Measurements from ENCODE around the gene LRWD1.
A peak's percentile ranks its signal among the peaks of the same experiment; 100 is the strongest.
"Not testable (repeated sequence)": the region's sequence is repeated elsewhere in the genome, so short reads cannot be mapped to it uniquely, and the experiment has no call there.

LRWD1 gene

GRCh38 chr7:102451371-102452054, 13.3 kb upstream of the LRWD1 start:
- Histone ChIP-seq H3K9me3 (no peaks in the 10 kb centered on the region), H3K4me3 (no peak overlapping the region), H3K4me1 (no peaks in the 10 kb centered on the region), H3K36me3 (replicated peaks) (peaks cover 13% of the 10 kb centered on the region), H3K27me3 (ENCODE audit: low read depth) (no peaks in the 10 kb centered on the region)
- no peak for DNase-seq (ENCODE audit: low spot score in 2 of 2)
- in situ Hi-C loops (cut with MboI; ENCODE audit: low sequenced_read_pairs), result no loop called here

DNA sequence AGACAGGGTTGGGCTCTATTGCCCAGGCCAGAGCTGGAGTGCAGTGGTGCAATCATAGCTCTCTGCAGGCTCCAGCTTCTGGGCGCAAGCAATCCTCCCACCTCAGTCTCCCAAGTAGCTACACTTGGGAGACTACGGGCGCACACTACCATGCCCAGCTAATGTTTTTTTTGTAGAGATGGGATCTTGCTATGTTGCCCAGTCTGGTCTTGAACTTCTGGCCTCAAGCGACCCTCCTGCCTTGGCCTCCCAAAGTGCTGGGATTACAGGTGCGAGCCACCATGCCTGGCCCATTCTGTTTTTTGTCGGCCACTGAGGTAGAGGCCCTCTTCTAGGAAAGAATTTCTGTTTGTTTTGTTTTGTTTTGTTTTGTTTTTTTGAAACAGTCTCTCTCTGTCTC, 12.3 kb upstream of the LRWD1 start:
- in situ Hi-C loops (cut with MboI; ENCODE audit: low sequenced_read_pairs), result no loop called here
- DNase-seq (ENCODE audit: low spot score in 2 of 2), result no peak
- H3K27me3 ChIP-seq (ENCODE audit: low read depth), result no peaks in the 10 kb centered on the region
- H3K4me3 ChIP-seq, result no peak overlapping the region
- no peaks in the 10 kb centered on the region for H3K9me3 ChIP-seq
- peaks cover 15% of the 10 kb centered on the region for H3K36me3 ChIP-seq (replicated peaks)
- H3K4me1 ChIP-seq, result no peaks in the 10 kb centered on the region

DNA sequence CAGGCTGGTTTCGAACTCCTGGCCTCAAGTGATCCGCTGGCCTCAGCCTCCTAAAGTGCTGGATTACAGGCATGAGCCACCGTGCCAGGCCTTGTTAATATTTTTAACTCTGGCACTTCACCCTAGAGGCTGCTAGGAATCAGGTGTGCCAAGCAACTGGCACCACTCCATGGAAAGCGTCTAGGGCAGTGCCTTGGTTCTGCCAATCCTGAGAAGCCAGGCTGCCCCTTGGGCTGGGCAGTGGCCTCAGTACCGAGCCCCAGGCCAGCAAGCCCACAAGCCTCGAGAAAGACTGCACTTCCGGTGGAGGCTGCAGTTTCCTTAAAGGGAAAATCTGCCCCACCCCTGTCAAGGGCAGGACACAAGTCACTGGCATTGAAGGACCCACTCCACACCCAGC, 11.5 kb upstream of the LRWD1 start:
- H3K27me3 ChIP-seq (ENCODE audit: low read depth), result no peaks in the 10 kb centered on the region
- no peaks in the 10 kb centered on the region for H3K4me1 ChIP-seq
- H3K4me3 ChIP-seq, result no peak overlapping the region
- H3K9me3 ChIP-seq, result no peaks in the 10 kb centered on the region
- in situ Hi-C loops (cut with MboI; ENCODE audit: low sequenced_read_pairs), result no loop called here
- DNase-seq (ENCODE audit: low spot score in 2 of 2), result no peak
- H3K36me3 ChIP-seq (replicated peaks), result peaks cover 23% of the 10 kb centered on the region

- DNase-seq (ENCODE audit: low spot score in 2 of 2), result no peak
- peaks cover 25% of the 10 kb centered on the region for H3K36me3 ChIP-seq (replicated peaks)
- H3K4me1 ChIP-seq, result no peaks in the 10 kb centered on the region
- no peaks in the 10 kb centered on the region for H3K27me3 ChIP-seq (ENCODE audit: low read depth)
- no peaks in the 10 kb centered on the region for H3K9me3 ChIP-seq
- no peak overlapping the region for H3K4me3 ChIP-seq
- in situ Hi-C loops (cut with MboI; ENCODE audit: low sequenced_read_pairs), result no loop called here
Observed at GRCh38 chr7:102454468-102454867, 10.3 kb upstream of the LRWD1 start.

GRCh38 chr7:102454932-102455331, 9.9 kb upstream of the LRWD1 start:
- H3K36me3 ChIP-seq (replicated peaks), result peaks cover 25% of the 10 kb centered on the region
- DNase-seq (ENCODE audit: low spot score in 2 of 2); H3K4me1 ChIP-seq; H3K4me3 ChIP-seq; H3K27me3 ChIP-seq (ENCODE audit: low read depth); H3K9me3 ChIP-seq; in situ Hi-C loops (cut with MboI; ENCODE audit: low sequenced_read_pairs): not testable (repeated sequence)

DNA sequence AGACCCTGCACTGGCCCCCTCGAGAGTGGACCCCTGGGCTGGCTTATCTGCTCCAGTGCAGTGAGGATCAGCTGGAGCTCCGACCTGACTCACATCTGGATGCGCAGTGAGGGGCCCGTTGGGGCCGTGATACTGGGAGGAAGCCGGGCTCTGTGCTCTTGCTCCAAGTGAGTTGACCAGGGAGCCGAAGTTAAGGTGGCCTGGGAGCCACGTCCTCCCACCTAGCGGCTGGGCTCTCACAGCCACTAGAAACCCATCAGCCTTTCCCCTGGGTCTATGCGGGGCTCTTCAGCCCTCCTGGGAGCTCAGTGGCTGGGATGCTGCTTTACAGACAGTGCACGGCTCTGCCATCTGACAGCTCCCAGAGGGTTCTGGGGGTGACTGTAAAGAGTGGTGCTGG, 9.2 kb upstream of the LRWD1 start:
- no peak for DNase-seq (ENCODE audit: low spot score in 2 of 2)
- Histone ChIP-seq H3K4me3 (no peak overlapping the region), H3K27me3 (ENCODE audit: low read depth) (no peaks in the 10 kb centered on the region), H3K4me1 (no peaks in the 10 kb centered on the region), H3K9me3 (no peaks in the 10 kb centered on the region), H3K36me3 (replicated peaks) (peaks cover 25% of the 10 kb centered on the region)
- in situ Hi-C loops (cut with MboI; ENCODE audit: low sequenced_read_pairs), result no loop called here

DNA sequence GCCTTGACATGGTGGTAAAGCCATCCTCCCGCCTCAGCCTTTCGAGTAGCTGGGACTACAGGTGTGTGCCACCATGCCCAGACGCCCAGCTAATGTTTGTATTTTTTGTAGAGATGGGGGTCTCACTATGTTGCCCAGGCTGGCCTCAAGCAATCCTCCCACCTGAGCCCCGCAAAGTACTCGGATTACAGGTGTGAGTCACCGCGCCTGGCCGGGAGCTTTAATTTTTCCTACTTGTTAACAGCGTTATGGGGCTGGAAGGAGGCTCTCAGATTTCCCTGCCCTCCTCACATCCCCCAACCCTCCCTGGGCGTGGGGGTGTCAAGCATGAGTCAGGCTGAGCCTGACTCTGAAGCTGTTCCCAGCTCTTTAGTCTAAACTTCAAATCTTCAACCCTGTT, 8.5 kb upstream of the LRWD1 start:
- in situ Hi-C loops (cut with MboI; ENCODE audit: low sequenced_read_pairs), result no loop called here
- H3K4me1 ChIP-seq, result no peaks in the 10 kb centered on the region
- peaks cover 25% of the 10 kb centered on the region for H3K36me3 ChIP-seq (replicated peaks)
- H3K9me3 ChIP-seq, result no peaks in the 10 kb centered on the region
- DNase-seq (ENCODE audit: low spot score in 2 of 2), result no peak
- H3K4me3 ChIP-seq, result no peak overlapping the region
- H3K27me3 ChIP-seq (ENCODE audit: low read depth), result no peaks in the 10 kb centered on the region

DNA sequence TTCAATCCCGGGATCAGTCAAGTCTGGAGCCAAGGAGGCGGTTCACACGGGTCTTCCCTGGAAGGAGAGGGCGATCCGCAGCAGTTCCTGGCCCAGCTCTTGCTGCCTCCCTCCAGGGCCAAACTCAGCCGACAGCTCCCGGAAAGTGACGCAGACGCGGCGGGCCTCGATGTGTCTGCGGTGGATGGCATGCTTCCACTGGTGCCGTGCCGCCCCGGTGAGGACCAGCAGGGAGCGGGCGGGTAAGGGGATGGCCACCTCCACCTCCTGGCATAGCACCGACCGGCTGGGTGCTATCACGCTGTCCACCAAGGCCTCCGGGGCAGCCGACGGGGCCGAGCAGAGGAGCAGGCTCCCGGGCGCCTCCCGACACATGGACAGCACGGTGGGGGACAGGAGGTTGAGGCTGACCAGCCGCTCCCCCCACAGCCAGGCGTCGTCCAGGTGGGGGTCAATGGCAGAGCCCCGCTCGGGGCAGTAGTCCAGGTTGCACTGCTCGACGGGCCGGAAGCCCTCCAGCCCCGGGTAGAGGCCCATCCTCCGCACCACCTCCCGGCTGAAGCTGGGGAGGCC, 7.3 kb upstream of the LRWD1 start:
- peaks cover 25% of the 10 kb centered on the region for H3K36me3 ChIP-seq (replicated peaks)
- H3K27me3 ChIP-seq (ENCODE audit: low read depth), result no peaks in the 10 kb centered on the region
- no peaks in the 10 kb centered on the region for H3K9me3 ChIP-seq
- in situ Hi-C loops (cut with MboI; ENCODE audit: low sequenced_read_pairs), result no loop called here
- DNase-seq (ENCODE audit: low spot score in 2 of 2), result no peak
- no peak overlapping the region for H3K4me3 ChIP-seq
- no peaks in the 10 kb centered on the region for H3K4me1 ChIP-seq

DNA sequence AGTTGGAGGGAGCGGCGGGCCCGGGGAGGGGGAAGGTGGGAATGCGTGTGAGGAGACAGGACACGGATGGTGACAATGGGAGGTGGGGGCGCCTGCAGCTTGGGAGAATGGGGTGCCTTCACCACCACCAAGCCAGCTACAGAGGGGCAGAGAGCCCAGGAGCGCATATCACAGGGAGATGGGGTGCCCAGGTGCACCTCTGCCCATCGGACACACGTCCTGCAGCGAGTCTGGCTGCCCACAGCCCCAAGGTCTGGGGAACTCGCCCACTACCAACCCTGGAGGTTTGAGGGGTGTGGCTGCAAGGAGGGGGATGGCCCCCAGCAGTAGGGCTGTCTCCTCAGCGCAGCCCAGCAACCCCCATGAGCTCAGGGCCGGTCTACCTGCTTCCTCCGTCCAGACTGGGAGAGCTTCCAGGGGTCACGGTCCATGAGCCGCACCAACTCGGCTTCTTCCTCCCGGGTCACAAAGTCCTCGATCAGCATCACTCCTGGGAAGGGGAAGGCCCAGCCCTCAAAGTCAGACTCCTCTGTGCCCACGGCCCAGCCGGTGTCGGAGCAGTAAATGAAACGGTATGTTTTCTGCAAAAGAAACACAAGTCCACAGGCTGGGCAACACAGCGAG, 5.5 kb upstream of the LRWD1 start:
- Histone ChIP-seq H3K4me3 (no peak overlapping the region), H3K27me3 (ENCODE audit: low read depth) (no peaks in the 10 kb centered on the region), H3K9me3 (no peaks in the 10 kb centered on the region), H3K4me1 (no peaks in the 10 kb centered on the region), H3K36me3 (replicated peaks) (peaks cover 25% of the 10 kb centered on the region)
- DNase-seq (ENCODE audit: low spot score in 2 of 2), result no peak
- in situ Hi-C loops (cut with MboI; ENCODE audit: low sequenced_read_pairs), result no loop called here

DNA sequence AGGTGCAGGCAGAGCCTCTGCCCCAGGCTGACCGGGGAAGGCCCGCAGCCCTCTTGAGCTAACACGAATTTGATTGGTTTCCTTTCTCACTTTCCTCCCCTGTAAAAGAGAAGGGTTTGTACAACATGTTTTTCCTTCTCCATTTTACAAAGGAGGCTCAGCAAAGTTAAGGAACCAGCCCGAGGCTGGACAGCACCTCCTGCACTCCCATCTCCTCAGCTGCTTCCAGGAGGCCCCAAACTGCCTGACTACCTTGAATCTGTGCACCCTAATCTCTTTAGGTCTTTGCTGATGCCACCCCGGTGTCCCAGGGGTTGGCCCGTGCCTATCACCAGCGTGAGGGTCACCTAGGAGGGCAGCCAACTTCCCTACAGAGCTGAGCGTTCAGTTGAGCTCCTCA, 4.3 kb upstream of the LRWD1 start:
- Histone ChIP-seq H3K36me3 (replicated peaks) (peaks cover 28% of the 10 kb centered on the region), H3K4me3 (no peak overlapping the region), H3K9me3 (no peaks in the 10 kb centered on the region), H3K4me1 (peaks cover under 1% of the 10 kb centered on the region; the same call in 1 of the 2 replicates), H3K27me3 (ENCODE audit: low read depth) (no peaks in the 10 kb centered on the region)
- in situ Hi-C loops (cut with MboI; ENCODE audit: low sequenced_read_pairs), result no loop called here
- DNase-seq (ENCODE audit: low spot score in 2 of 2), result no peak

- no peak for DNase-seq (ENCODE audit: low spot score in 2 of 2)
- in situ Hi-C loops (cut with MboI; ENCODE audit: low sequenced_read_pairs), result no loop called here
- peaks cover 3% of the 10 kb centered on the region; the same call in 1 of the 2 replicates for H3K36me3 ChIP-seq (replicated peaks)
Observed at GRCh38 chr7:102463841-102464576, 775 bp upstream of the LRWD1 start.

DNA sequence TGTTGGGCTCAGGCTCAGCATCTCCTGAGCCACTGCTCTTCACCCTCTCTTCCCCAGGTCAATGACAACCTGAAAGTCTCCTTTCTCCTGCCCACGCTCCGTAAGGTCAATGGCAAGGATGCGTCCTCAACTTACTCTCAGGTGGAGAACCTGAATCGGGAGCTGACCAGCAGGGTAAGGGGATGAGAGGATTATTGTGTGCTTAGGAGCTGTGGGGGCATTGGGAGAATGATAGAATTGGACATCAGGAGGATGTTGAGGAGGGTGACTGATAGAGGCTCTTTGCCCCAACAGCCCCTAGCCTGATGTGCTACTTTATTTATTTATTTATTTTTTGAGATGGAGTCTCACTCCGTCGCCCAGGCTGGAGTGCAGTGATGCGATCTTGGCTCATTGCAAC, 1.3 kb downstream of the LRWD1 start:
- in situ Hi-C loops (cut with MboI; ENCODE audit: low sequenced_read_pairs), result no loop called here
- H3K9me3 ChIP-seq, result no peaks in the 10 kb centered on the region
- peak overlapping the region; percentile 100 for H3K4me3 ChIP-seq
- no peak for DNase-seq (ENCODE audit: low spot score in 2 of 2)
- H3K36me3 ChIP-seq (replicated peaks), result peaks cover 6% of the 10 kb centered on the region
- peaks cover 8% of the 10 kb centered on the region for H3K4me1 ChIP-seq
- H3K27me3 ChIP-seq (ENCODE audit: low read depth), result no peaks in the 10 kb centered on the region

More at GRCh38 chr7:102463841-102464576, 775 bp upstream of the LRWD1 start:
- Histone ChIP-seq H3K27me3 (ENCODE audit: low read depth) (no peaks in the 10 kb centered on the region), H3K9me3 (no peaks in the 10 kb centered on the region), H3K4me1 (peaks cover 8% of the 10 kb centered on the region), H3K4me3 (peak overlapping the region; percentile 100)

GRCh38 chr7:102467581-102468477, 3.0 kb downstream of the LRWD1 start:
- no peaks in the 10 kb centered on the region for H3K9me3 ChIP-seq
- no peak overlapping the region for H3K4me3 ChIP-seq
- H3K36me3 ChIP-seq (replicated peaks), result peaks cover 13% of the 10 kb centered on the region
- H3K4me1 ChIP-seq, result peaks cover 8% of the 10 kb centered on the region
- in situ Hi-C loops (cut with MboI; ENCODE audit: low sequenced_read_pairs), result no loop called here
- no peaks in the 10 kb centered on the region for H3K27me3 ChIP-seq (ENCODE audit: low read depth)
- DNase-seq (ENCODE audit: low spot score in 2 of 2), result peak in 1 of 2 experiments; percentile 11

All from HAP-1 (cell line).